Stimulated activated naive CD4-positive, alpha-beta T cell (primary cell): Measurements from ENCODE around the gene PRR5.

Source experiments
- DNase-seq, 6 experiments: peaks; one replicate each; lab custom pipeline; 2025; lab: John Stamatoyannopoulos, UW

Gene PRR5

GRCh38 chr22:44718418-44718817 lies 16.4 kb downstream of the PRR5 start:
- no peak for DNase-seq

DNA sequence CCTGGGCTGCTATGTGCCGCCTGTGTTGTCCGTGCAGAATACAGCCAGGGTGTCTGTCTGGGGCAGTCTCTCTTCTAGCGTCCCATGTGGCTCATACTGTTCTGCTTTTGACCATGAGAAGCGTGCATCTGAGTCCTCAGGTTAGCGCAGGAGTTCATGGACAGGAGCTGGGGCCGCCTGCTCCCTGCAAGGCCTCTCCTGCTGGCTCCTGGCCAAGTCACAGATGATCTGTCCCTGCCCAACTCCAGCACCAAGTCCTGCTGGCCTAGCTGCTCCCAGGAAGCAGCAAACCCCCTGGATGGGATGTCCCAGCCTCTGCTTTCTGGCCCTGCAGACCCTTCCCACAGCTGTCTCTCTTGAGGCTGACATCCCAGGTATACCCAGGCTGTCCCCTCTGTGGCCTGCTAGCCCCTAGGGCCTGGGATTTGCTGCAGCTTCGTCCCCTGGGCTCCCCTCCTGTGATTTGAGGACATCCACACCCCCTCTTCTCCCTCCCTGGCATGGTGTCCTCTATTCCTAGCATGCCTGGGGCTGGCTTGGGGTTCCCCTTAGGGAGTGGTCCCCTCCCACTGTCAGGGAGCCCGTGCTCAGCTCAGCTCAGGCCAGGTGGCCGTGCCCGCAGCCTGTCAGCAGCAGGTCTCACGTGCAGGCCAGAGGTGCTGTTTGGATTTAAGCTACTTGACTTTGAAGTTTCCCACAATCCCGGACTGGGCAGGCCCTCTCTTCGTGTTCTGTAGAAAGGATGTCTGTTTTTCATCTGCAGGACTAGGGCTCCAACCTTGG lies 17.8 kb downstream of the PRR5 start:
- no peak for DNase-seq

- DNase-seq: no peak
These were observed 19.2 kb downstream of the PRR5 start for GRCh38 chr22:44721213-44721612.

DNA sequence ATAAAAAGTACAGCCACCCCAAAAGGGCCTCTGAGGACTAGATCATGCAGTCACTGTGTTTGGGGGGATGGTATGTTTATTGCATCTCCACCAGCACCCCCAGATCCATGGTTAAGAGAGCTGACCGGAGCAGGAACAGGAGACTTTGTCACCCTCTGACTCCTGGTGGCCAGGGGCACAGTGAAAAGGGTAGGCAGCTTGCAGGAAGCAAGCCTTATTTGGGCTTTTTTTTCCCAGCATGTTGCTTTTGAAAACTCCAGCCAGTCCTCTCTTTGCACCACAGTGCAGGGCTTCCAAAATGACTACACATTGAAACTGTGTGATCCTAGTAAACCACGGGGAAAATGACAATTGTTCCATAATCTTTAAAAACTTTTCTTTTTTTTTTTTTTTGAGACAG lies 20.6 kb downstream of the PRR5 start:
- no peak for DNase-seq

- no peak for DNase-seq
These were observed 21.8 kb downstream of the PRR5 start for GRCh38 chr22:44723801-44724200.

- DNase-seq: no peak
These were observed 22.4 kb downstream of the PRR5 start for GRCh38 chr22:44724416-44724815.

- DNase-seq: no peak
These were observed 22.9 kb downstream of the PRR5 start for GRCh38 chr22:44724859-44725258.

DNA sequence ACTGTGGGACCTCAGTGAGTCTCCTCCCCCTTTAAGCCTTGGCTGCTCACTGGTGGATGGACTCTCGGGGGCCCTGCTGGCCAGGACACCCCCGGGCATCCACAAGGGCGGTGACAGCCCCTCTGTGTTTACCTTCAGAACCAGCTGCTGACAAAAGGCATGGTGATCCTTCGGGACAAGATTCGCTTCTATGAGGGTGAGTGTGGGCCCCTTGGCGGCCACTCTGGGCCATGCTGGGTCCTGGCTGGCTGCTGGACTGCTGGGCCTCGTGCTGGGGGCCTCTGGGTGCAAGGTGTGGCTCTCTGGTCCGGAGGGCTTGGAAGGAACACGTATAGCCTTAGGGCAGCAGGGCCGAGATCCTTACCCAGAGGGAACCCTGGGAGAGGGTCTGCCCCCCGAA lies 24.4 kb downstream of the PRR5 start:
- DNase-seq: no peak

DNA sequence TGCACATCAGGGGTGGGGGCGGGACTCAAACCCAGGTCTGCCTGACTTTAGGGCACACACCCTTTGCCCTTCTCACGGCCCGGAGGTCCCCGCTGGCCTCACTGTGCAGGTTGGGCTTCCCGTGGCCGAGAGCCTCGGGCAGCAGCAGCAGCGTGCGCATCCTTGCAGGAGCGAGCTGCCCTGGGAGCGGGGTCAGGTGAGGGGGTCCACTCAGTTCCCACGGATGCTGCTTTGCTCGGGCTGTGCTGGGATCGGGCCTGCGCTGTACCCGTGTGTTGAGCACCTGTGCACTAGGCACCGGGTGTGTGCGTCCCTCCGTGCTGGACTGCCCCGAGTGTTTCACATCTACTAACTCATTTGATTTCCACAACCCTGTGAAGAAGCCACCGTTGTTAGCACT lies 25.1 kb downstream of the PRR5 start:
- DNase-seq: no peak

DNA sequence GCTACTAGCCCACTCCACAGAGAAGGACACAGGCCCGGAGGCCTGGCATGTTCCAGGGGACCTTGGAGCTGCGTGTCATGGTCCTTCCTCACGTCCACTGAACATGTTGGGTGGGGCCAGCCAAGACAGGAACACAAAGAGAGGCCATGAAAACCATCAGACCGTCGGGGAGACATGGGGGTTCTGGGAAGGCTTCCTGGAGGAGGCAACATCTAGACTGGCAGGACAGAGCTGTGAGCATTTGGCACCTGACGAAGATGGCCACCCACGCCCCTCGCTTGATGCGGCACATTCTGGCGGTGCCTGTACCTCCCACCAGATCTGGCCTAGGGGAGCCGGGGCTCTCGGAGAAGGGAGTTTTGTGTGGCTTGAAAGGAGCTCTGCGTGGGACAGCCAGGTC lies 25.7 kb downstream of the PRR5 start:
- no peak for DNase-seq

DNA sequence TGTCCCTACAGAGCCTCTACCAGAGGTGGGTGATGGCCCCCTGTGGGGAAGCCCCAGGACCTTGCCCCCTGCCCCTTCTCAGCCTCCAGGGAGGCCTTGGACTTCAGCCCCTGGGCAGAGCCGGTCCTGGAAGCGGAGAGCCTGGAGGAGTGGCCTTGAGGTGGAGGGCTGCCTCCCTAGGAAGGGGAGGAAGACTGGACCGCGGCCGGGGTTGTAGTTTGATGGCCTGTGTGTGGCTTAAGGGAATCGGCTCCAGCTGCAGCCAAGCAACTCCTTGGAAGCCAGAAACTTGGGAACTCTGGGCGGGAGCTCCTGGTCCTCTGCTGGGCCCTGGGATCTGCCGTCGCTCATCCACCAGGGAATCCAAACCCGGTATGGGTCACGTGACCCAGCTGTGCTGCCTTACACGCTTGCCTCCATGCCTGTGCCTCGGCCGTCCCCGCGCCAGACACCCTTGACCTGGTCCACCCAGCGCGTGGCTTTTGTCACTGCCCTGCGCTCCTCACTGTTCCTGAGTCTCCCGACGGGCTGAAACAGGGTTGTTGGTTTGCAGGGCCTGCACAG lies 26.8 kb downstream of the PRR5 start:
- no peak for DNase-seq

GRCh38 chr22:44729391-44730021 lies 27.5 kb downstream of the PRR5 start:
- no peak for DNase-seq

DNA sequence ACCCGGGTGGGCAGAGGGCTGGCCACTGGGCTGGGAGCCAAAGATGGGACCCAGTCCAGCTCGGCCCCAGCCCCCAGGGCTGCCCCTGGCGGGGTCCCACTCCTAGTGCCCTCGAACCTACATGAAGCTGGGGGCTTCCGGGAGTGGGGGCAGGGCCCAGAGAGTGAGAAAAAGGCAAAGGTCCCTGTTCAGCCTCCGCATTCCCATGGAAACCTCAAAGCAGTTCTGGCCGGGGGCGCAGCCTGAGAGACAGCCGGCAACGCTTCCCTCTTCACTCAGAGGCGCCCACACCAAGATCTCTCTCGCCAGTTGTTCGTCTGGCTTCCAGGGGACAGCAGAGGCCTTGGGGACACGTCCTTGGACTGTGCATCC lies 28.0 kb downstream of the PRR5 start:
- DNase-seq: no peak

- DNase-seq: no peak
These were observed 28.7 kb downstream of the PRR5 start for GRCh38 chr22:44730490-44731356.

GRCh38 chr22:44731357-44731970 lies 29.5 kb downstream of the PRR5 start:
- no peak for DNase-seq

GRCh38 chr22:44732017-44732561 lies 30.1 kb downstream of the PRR5 start:
- DNase-seq: no peak

- DNase-seq: no peak
These were observed 30.7 kb downstream of the PRR5 start for GRCh38 chr22:44732661-44733060.

DNA sequence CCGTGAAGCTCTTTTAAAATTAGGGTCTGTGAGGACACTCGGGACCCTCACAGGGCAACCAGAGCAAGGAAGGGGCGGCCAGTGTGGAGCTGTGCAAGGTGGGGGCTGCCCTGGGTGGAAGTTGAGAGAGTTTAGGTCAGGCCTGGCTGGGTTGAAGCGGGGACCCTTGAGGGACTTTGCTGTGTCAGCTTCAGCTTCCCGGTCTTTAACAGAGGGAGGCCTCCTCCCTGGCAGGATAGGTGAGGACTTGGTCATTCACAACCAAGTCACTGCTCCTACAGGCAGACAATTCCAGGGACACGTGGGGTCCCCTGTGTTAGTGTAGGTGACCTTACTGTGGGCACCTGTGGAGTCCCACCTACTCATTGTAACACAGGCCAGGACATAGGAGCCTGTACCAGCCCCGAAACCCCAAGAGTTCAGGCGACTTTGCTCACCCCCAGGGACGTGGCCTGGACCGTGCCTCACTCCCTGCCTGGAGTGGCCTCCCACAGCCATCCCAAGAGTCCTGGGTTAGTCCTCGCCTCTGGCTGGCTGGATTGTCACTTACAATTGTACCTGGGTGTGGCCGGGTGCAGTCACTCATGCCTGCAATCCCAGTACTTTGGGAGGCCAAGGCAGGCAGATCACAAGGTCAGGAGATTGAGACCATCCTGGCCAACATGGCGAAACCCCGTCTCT lies 31.6 kb downstream of the PRR5 start:
- no peak for DNase-seq

DNA sequence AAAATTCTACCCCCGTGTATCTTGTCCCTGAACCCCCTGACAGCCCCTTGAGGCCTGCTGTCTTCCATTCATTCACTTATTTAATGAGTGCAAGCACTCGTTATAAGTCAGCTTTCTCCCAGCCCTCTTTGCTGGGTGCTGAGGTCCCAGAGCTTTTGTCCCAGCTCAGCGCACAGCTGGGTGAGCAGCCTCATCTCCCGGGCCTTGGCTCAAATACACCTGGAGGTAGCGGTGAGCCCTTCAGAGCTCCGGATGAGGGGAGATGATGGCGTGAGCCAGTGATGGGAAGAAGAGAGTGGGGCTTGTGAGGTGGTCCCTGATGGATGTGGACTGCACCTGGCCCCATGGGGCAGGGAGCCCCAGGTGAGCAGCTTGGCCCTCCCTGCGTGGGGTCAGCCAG lies 32.3 kb downstream of the PRR5 start:
- no peak for DNase-seq

- DNase-seq: no peak
These were observed 33.0 kb downstream of the PRR5 start for GRCh38 chr22:44734801-44735517.
